Right lobe of liver (tissue), 6 donors: ENCODE results near the gene ARMC2. TPM values are rescaled to one million over a fixed set of nuclear protein-coding genes. Genes with fewer than 3 reads are reported as not detected.

Experiments
- ATAC-seq, 4 donors: fragments of 200-7000 bp; cut with Tn5 transposase; one replicate each; pipeline ENCODE4 v1.9.1; 2020; ENCODE audit warnings: mild to moderate bottlenecking in 4 of 4, moderate library complexity in 4 of 4
- DNase-seq, 3 donors: peaks; one replicate each; pipeline ENCODE4 v3.0.0-alpha.2; 2020
- H3K27ac ChIP-seq, 3 donors: fragments of 200-600 bp; one replicate each; pipeline ENCODE4 v1.8.0; 2022
- H3K27me3 ChIP-seq, 2 donors: fragments of 200-600 bp; one replicate each; pipeline ENCODE4 v1.8.0; 2022
- H3K36me3 ChIP-seq, 4 donors: fragments of 200-600 bp; sonication (generic) in 1 of 4; one replicate each; pipeline versions ENCODE4 v1.5.1 to v1.8.0; 2017 to 2022; ENCODE audit warnings: control low read depth in 1 of 4
- H3K4me1 ChIP-seq, 4 donors: fragments of 200-600 bp; sonication (generic) in 1 of 4; one replicate each; pipeline versions ENCODE4 v1.5.1 to v1.8.0; 2017 to 2022; ENCODE audit warnings: control low read depth in 1 of 4
- H3K4me3 ChIP-seq, 3 donors: fragments of 200-600 bp; one replicate each; pipeline ENCODE4 v1.8.0; 2022
- H3K9me3 ChIP-seq, 4 donors: fragments of 200-600 bp; sonication (generic) in 1 of 4; one replicate each; pipeline versions ENCODE4 v1.5.1 to v1.8.0; 2017 to 2022; ENCODE audit warnings: control low read depth in 1 of 4
- CTCF ChIP-seq, 4 donors: fragments of 200-600 bp in 3 of 4; fragments of 450-650 bp in 1 of 4; IDR thresholded peaks; one replicate each; pipeline versions ENCODE4 v1.5.1 to v1.8.0; 2016 to 2022; ENCODE audit warnings: antibody characterized with exemption in 4 of 4, mild to moderate bottlenecking in 2 of 4
- POLR2A ChIP-seq: fragments of 450-650 bp; IDR thresholded peaks from one replicate; pipeline ENCODE4 v1.6.1; 2017; ENCODE audit warnings: antibody characterized with exemption, mild to moderate bottlenecking
- WGBS: methylation state at CpG from one replicate; pipeline ENCODE4 v1.1.6; 2018; ENCODE audit warnings: low coverage, low lambda C conversion rate; ENCODE audit not compliant: insufficient coverage; ENCODE audit errors: missing lambda C conversion rate; 5-methylcytosine and 5-hydroxymethylcytosine counted together
- intact Hi-C, 2 donors: fragments of 100-400 bp; cut with DNase I; formaldehyde crosslinking; loops; one replicate each; pipeline versions ENCODE4 v1.11.2 to v1.14.1; 2022
- total RNA-seq, 6 experiments: library from RNA; depleted of rRNA in 2 of 6; stranded (reverse); fragments of >200 nt in 2 of 6; fragmentation: NEBNext Ultra II Directional in 3 of 6; extraction: Animal tissue kit (Norgen Biotek cat#: 25700) in 3 of 6; gene quantifications; one replicate each; pipeline versions ENCODE4 v1.1.0 to v1.2.4, GENCODE V29; 2016 to 2023
- donor health status: DM: no; HTN: yes; CAD: no.
- donor health status: DM: no; HTN: no; CAD: no.
- donor health status: DM: no; HTN: no; CAD: no.
- donor health status: DM: no; HTN: yes; CAD: no.
- donor health status: DM: no; HTN: yes; CAD: no.

The ARMC2 gene
- total RNA-seq, 6 experiments from 2014 or later, result 0.86 to 1.9 (median 1.0) TPM

GRCh38 chr6:109001291-109001894 lies 153.2 kb downstream of the ARMC2 start:
- DNase-seq, result no peak
- no peak overlapping the region for H3K4me3 ChIP-seq
- peaks cover 0 to 8% (median 3%) of the 10 kb centered on the region in 4 donors for H3K36me3 ChIP-seq
- TF ChIP-seq POLR2A (no peak), CTCF (IDR thresholded peaks at IDR 0.05) (no peak)
- intact Hi-C loops, result no loop called here
- WGBS, result 72% methylated on average over 7 of the region's 7 CpGs
- H3K27ac ChIP-seq, result peak overlapping the region in 2 of 3 donors; percentile 52 to 65
- no peaks in the 10 kb centered on the region for H3K9me3 ChIP-seq
- no peaks in the 10 kb centered on the region for H3K27me3 ChIP-seq
- peak; percentile 14 to 39 (median 34) for ATAC-seq
- H3K4me1 ChIP-seq, result peaks cover 0 to 26% (median 8%) of the 10 kb centered on the region in 4 donors

- DNase-seq (no peak), ATAC-seq (peak; percentile 79 to 91 (median 84))
- peaks cover 0 to 8% (median 3%) of the 10 kb centered on the region in 4 donors for H3K36me3 ChIP-seq
- WGBS, result 18% methylated on average over 3 of the region's 3 CpGs
- no peak overlapping the region for H3K4me3 ChIP-seq
- intact Hi-C loops, result no loop called here
- H3K27ac ChIP-seq, result peak overlapping the region in 2 of 3 donors; percentile 52 to 65
- no peaks in the 10 kb centered on the region for H3K27me3 ChIP-seq
- no peak for TF ChIP-seq POLR2A
- TF ChIP-seq CTCF (IDR thresholded peaks at IDR 0.05), result no peak
- H3K4me1 ChIP-seq, result peaks cover 0 to 26% (median 8%) of the 10 kb centered on the region in 4 donors
- H3K9me3 ChIP-seq, result no peaks in the 10 kb centered on the region
These were observed 154.0 kb downstream of the ARMC2 start for GRCh38 chr6:109002051-109002697.

DNA sequence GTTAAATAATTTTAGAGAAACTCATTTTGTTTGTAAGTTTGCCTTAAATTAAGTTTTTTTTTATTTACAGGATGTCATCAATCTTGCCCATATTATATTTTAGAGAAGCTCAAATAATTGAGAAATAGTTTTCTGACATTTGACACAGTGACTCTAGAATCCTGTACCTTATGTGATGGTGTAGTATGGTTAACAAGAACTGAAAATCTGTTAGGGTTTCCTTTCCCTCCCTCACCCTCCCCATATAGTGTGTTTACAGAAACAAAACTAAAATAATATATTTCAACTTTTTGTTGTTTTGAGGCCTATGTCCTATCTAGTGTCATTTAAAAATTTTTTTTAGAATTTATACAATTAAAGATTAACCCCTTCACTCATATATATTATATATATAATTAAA lies 154.7 kb downstream of the ARMC2 start:
- no peak overlapping the region for H3K4me3 ChIP-seq
- TF ChIP-seq POLR2A (no peak), CTCF (IDR thresholded peaks at IDR 0.05) (no peak)
- H3K27ac ChIP-seq, result peak overlapping the region in 2 of 3 donors; percentile 52 to 65
- intact Hi-C loops, result no loop called here
- no peaks in the 10 kb centered on the region for H3K27me3 ChIP-seq
- H3K4me1 ChIP-seq, result peaks cover 0 to 26% (median 8%) of the 10 kb centered on the region in 4 donors
- ATAC-seq (peak in 2 of 4 donors; percentile 30 to 34), DNase-seq (no peak)
- H3K9me3 ChIP-seq, result no peaks in the 10 kb centered on the region
- H3K36me3 ChIP-seq, result peaks cover 0 to 7% (median 3%) of the 10 kb centered on the region in 4 donors

DNA sequence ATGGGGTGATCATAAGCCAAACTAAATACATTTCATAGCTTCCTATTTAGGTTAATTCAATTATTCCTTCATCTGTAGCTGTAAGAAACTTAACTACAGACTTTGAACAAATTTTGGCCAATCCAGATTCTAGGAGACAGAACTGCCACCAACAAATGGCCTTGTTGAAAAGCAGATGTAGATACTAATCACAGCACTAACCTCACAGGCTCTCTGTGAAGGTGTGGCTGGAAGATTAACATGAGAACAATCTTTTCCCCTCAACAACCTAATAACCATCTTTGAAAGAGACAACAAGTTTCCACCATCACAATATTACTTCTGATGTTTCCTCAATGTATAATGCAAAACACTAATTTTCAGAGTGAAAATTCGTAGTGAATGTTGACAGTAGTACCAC lies 158.6 kb downstream of the ARMC2 start:
- peaks cover 0 to 33% (median 10%) of the 10 kb centered on the region in 4 donors for H3K4me1 ChIP-seq
- no peak overlapping the region for H3K4me3 ChIP-seq
- no peak for DNase-seq
- TF ChIP-seq CTCF (IDR thresholded peaks at IDR 0.05) (no peak), POLR2A (no peak)
- H3K9me3 ChIP-seq, result no peaks in the 10 kb centered on the region
- intact Hi-C loops, result no loop called here
- ATAC-seq, result no peak
- H3K27ac ChIP-seq, result no peak overlapping the region
- H3K36me3 ChIP-seq, result no peaks in the 10 kb centered on the region
- H3K27me3 ChIP-seq, result no peaks in the 10 kb centered on the region
- WGBS, result 67% methylated on average over 1 of the region's 1 CpG
